Measurements from ENCODE around the gene NSDHL. TPM values are rescaled to one million over a fixed set of nuclear protein-coding genes. Genes with fewer than 3 reads are reported as not detected.

Gene NSDHL
- total and polyA plus RNA-seq, 2 experiments from 2014 or later = 32.4 to 34.3 TPM

DNA sequence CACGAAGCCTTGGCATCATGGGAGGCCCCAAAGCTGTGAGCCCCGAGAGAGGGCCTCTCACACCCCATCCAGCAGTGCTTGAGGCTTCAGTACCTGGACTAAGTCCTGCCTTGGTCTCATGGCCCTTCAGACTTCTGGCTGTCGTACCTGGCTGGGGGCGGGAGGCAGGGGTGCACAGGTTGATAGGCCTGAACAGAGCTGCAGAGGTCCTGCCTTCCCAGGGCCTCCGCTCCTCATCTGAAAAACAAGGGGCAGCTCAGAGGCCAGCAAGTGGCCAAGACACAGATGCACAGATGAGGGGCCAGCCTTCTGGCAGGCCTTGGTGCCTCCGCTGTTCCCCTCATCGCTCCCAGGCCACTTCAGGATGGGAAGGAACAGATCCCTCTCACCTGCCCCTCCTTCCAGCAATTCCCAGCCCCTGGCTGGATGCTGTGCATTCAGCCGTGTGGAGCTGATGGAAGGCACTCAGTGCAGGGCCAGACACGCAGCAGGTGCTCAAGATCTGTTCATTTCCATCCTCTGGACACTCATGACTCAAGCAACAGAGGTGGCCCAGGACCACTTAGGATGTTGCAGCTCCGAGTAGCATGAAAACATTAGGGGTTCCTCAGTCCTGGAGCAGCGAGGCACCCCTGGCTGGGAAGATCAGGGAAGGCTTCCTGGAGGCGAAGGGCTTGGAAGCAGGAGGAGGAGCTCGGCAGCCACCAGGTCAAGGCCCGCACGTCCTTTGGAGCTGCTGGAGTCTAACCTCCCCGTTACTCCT, 68.4 kb downstream of the NSDHL start:
- peaks cover 3% of the 10 kb centered on the region for H3K27me3 Mint-ChIP-seq (ENCODE audit: insufficient read depth, low read depth, poor library complexity)
- H3F3A ChIP-seq (replicated peaks; ENCODE audit: low read depth) = no peaks in the 10 kb centered on the region
- H3K4me1 Mint-ChIP-seq = peaks cover 29% of the 10 kb centered on the region
- no peak overlapping the region for H3K27ac ChIP-seq (ENCODE audit: low read depth)
- no peaks in the 10 kb centered on the region for H3K9me3 Mint-ChIP-seq
- H3K9me2 ChIP-seq (ENCODE audit: insufficient read depth) = no peaks in the 10 kb centered on the region
- no peak overlapping the region for H3K4me2 ChIP-seq
- H3K36me3 Mint-ChIP-seq (ENCODE audit: low read depth) = no peaks in the 10 kb centered on the region; the same call in 2 of the 3 replicates
- no peaks in the 10 kb centered on the region for H3K79me2 ChIP-seq (replicated peaks; ENCODE audit: insufficient read depth)
- no peaks in the 10 kb centered on the region for H3K27me3 ChIP-seq (ENCODE audit: insufficient read depth)
- no peak for DNase-seq (ENCODE audit: low spot score)
- no peak for ATAC-seq
- no peak overlapping the region for H3K4me3 ChIP-seq
- peaks cover 8% of the 10 kb centered on the region; the same call in 1 of the 2 replicates for H3K4me1 ChIP-seq (ENCODE audit: insufficient read depth)
- no peaks in the 10 kb centered on the region for H4K20me1 ChIP-seq (replicated peaks; ENCODE audit: insufficient read depth)
- H3K27ac Mint-ChIP-seq = no peak overlapping the region
- no peaks in the 10 kb centered on the region for H3K36me3 ChIP-seq (ENCODE audit: insufficient read depth)
- H2AFZ ChIP-seq = no peak overlapping the region
- TF ChIP-seq ZNF331 (CRISPR knock-in tag; IDR thresholded peaks at IDR 0.05; ENCODE audit: low read depth) (no peak), STAT1 (IDR thresholded peaks at IDR 0.05; ENCODE audit: unreplicated experiment) (no peak), CTCF (conservative IDR thresholded peaks at IDR 0.05; ENCODE audit: low read depth in 2 of 2) (no peak), EZH2phosphoT487 (IDR thresholded peaks at IDR 0.05; ENCODE audit: unreplicated experiment) (no peak), NANOG (IDR thresholded peaks at IDR 0.05; ENCODE audit: borderline replicate concordance) (no peak), ETS1 (IDR thresholded peaks at IDR 0.05) (no peak), ZNF114 (CRISPR knock-in tag; IDR thresholded peaks at IDR 0.05) (no peak)
- TF ChIP-seq, protein P1, sequence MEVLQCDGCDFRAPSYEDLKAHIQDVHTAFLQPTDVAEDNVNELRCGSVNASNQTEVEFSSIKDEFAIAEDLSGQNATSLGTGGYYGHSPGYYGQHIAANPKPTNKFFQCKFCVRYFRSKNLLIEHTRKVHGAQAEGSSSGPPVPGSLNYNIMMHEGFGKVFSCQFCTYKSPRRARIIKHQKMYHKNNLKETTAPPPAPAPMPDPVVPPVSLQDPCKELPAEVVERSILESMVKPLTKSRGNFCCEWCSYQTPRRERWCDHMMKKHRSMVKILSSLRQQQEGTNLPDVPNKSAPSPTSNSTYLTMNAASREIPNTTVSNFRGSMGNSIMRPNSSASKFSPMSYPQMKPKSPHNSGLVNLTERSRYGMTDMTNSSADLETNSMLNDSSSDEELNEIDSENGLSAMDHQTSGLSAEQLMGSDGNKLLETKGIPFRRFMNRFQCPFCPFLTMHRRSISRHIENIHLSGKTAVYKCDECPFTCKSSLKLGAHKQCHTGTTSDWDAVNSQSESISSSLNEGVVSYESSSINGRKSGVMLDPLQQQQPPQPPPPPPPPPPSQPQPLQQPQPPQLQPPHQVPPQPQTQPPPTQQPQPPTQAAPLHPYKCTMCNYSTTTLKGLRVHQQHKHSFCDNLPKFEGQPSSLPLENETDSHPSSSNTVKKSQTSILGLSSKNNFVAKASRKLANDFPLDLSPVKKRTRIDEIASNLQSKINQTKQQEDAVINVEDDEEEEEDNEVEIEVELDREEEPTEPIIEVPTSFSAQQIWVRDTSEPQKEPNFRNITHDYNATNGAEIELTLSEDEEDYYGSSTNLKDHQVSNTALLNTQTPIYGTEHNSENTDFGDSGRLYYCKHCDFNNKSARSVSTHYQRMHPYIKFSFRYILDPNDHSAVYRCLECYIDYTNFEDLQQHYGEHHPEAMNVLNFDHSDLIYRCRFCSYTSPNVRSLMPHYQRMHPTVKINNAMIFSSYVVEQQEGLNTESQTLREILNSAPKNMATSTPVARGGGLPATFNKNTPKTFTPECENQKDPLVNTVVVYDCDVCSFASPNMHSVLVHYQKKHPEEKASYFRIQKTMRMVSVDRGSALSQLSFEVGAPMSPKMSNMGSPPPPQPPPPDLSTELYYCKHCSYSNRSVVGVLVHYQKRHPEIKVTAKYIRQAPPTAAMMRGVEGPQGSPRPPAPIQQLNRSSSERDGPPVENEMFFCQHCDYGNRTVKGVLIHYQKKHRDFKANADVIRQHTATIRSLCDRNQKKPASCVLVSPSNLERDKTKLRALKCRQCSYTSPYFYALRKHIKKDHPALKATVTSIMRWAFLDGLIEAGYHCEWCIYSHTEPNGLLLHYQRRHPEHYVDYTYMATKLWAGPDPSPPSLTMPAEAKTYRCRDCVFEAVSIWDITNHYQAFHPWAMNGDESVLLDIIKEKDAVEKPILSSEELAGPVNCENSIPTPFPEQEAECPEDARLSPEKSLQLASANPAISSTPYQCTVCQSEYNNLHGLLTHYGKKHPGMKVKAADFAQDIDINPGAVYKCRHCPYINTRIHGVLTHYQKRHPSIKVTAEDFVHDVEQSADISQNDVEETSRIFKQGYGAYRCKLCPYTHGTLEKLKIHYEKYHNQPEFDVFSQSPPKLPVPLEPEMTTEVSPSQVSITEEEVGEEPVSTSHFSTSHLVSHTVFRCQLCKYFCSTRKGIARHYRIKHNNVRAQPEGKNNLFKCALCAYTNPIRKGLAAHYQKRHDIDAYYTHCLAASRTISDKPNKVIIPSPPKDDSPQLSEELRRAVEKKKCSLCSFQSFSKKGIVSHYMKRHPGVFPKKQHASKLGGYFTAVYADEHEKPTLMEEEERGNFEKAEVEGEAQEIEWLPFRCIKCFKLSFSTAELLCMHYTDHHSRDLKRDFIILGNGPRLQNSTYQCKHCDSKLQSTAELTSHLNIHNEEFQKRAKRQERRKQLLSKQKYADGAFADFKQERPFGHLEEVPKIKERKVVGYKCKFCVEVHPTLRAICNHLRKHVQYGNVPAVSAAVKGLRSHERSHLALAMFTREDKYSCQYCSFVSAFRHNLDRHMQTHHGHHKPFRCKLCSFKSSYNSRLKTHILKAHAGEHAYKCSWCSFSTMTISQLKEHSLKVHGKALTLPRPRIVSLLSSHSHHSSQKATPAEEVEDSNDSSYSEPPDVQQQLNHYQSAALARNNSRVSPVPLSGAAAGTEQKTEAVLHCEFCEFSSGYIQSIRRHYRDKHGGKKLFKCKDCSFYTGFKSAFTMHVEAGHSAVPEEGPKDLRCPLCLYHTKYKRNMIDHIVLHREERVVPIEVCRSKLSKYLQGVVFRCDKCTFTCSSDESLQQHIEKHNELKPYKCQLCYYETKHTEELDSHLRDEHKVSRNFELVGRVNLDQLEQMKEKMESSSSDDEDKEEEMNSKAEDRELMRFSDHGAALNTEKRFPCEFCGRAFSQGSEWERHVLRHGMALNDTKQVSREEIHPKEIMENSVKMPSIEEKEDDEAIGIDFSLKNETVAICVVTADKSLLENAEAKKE (CRISPR knock-in tag; IDR thresholded peaks at IDR 0.05) = no peak
- TF ChIP-seq, protein P2, sequence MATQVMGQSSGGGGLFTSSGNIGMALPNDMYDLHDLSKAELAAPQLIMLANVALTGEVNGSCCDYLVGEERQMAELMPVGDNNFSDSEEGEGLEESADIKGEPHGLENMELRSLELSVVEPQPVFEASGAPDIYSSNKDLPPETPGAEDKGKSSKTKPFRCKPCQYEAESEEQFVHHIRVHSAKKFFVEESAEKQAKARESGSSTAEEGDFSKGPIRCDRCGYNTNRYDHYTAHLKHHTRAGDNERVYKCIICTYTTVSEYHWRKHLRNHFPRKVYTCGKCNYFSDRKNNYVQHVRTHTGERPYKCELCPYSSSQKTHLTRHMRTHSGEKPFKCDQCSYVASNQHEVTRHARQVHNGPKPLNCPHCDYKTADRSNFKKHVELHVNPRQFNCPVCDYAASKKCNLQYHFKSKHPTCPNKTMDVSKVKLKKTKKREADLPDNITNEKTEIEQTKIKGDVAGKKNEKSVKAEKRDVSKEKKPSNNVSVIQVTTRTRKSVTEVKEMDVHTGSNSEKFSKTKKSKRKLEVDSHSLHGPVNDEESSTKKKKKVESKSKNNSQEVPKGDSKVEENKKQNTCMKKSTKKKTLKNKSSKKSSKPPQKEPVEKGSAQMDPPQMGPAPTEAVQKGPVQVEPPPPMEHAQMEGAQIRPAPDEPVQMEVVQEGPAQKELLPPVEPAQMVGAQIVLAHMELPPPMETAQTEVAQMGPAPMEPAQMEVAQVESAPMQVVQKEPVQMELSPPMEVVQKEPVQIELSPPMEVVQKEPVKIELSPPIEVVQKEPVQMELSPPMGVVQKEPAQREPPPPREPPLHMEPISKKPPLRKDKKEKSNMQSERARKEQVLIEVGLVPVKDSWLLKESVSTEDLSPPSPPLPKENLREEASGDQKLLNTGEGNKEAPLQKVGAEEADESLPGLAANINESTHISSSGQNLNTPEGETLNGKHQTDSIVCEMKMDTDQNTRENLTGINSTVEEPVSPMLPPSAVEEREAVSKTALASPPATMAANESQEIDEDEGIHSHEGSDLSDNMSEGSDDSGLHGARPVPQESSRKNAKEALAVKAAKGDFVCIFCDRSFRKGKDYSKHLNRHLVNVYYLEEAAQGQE (IDR thresholded peaks at IDR 0.05; ENCODE audit: unreplicated experiment) = no peak
- 0 out of 3 replicates have a peak overlapping the region, but pooled peaks have one; percentile 19 for H3K4me3 Mint-ChIP-seq
